Raji (cell line): ENCODE measurements around the gene PPP2R3A.

ENCODE experiments used
- POLR2A ChIP-seq: IDR thresholded peaks from 2 replicates; pipeline ENCODE4 v1.6.1; 2011; ENCODE audit warnings: low read depth, low read length, control low read depth; ENCODE audit not compliant: insufficient read depth

Gene PPP2R3A

DNA sequence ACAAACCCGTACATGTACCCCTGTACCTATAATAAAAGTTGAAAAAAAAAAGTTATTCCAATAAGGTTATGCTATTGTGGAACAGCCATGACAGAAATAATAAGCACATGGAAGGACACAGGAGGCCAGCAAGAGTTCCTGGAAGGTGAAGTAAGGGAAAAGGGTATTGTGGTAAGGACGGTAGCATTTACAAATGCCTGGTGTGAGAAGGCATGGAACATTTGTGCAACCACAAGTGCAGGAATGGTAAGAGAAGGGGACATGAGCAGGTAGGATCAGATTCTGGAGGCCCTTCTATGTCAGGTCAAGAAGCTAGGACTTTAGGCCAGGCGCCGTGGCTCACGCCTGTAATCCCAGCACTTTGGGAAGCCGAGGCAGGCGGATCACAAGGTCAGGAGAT, 82.5 kb downstream of the PPP2R3A start:
- no peak for TF ChIP-seq POLR2A

GRCh38 chr3:136050250-136050649, 84.7 kb downstream of the PPP2R3A start:
- TF ChIP-seq POLR2A = no peak

- no peak for TF ChIP-seq POLR2A
Observed at GRCh38 chr3:136055491-136055890, 90.0 kb downstream of the PPP2R3A start.

- no peak for TF ChIP-seq POLR2A
Observed at GRCh38 chr3:136067211-136067610, 101.7 kb downstream of the PPP2R3A start.

DNA sequence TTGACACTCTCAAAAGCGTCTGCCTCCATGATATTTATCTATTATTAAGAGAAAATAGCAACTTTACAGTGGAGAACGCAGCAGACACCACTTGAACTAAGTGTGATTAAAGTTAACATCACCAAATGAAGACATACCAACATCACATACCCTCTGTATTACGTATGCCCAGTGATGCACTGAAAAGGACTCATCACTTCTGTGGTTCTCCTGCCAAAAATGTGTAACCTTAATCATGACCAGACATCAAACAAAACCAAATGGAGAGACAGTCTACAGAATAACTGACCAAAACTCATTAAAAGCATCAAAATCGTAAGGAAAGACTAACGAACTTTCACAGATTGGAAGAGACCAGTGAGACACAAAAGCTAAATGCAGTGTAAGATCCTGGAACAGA, 103.2 kb downstream of the PPP2R3A start:
- TF ChIP-seq POLR2A = no peak

DNA sequence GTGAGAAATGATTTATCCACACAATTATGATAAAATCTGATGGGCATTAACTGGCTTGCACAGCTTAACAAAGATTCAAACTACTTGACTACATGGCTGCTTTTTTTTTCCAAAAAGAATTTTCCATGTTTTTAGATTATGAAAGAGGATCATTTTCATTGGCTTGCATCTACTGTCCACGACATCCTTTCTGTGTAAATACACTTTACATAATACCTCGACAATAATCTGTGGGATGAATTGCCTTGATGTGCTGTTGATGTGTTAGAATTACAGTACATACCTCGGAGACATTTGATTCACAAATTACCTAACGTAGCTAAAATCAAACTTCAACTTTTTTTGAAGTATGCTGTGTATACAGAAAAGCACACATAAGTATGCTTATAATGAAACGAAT, 104.4 kb downstream of the PPP2R3A start:
- no peak for TF ChIP-seq POLR2A

DNA sequence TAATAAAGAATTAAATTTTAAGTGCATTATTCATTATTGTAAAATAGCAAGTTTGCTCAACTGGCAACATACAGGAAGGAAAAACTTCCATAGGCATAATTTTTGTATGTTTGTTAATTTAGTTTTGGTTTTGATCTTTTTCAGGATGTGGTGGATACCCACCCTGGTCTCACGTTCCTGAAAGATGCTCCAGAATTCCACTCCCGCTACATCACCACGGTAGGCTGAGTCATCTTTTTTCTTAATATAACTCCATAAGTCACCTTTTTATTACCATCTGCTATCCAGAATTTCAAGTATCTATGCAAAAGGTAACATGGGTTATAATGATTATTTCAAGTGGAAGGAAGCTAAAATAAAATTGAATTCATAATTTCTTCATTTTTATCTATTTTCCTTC, 104.8 kb downstream of the PPP2R3A start:
- no peak for TF ChIP-seq POLR2A

DNA sequence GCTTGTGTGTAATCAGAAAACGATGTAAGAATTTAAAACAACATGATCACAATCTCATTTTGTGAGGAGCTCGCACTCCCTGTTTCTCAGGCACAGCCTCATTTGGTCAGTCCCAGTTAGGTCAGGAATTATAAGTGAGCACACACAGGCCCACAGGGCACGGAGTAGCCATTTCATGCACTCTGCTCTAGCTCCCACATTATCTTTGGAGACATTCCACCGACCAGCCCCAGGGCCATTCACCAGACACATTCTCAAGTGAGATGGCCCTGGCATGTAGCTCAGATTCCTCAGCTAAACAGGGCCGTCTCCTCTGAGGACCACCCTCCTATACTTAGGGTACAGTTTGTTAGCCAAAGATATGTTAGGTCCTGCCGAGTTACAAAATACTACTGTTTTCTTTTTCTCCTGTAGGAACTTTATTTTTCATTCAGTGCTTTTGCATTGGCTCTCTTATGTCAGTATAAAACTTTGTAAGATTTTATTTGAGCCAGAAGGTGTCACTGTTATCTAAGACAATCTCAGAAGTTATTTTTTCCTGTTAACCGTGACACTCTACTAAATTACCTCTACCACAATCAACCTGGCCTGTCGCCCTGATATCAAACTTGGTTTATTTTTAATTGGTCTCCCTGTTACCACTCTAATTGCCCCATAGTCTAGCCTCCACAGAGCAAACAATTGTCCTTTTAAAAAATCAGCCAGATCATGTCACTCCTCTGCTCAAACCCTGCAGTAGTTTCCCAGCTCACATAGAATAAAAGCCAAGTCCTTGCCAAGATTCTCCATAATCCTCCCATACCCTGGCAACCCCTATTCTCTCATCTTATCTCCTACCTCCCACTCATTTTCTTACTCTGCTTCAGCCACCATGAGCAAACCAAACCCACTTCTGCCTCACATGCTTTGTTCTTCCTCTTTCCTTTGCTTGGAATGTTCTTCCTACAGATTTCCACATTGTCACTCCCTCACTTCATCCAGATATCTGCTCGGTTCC, 105.7 kb downstream of the PPP2R3A start:
- TF ChIP-seq POLR2A = no peak

GRCh38 chr3:136074546-136075170, 109.1 kb downstream of the PPP2R3A start:
- TF ChIP-seq POLR2A = no peak

GRCh38 chr3:136075218-136075808, 109.8 kb downstream of the PPP2R3A start:
- no peak for TF ChIP-seq POLR2A

- TF ChIP-seq POLR2A = no peak
Observed at GRCh38 chr3:136075811-136076210, 110.3 kb downstream of the PPP2R3A start.

GRCh38 chr3:136078421-136079364, 113.2 kb downstream of the PPP2R3A start:
- TF ChIP-seq POLR2A = no peak

- TF ChIP-seq POLR2A = no peak
Observed at GRCh38 chr3:136093771-136094170, 128.2 kb downstream of the PPP2R3A start.

DNA sequence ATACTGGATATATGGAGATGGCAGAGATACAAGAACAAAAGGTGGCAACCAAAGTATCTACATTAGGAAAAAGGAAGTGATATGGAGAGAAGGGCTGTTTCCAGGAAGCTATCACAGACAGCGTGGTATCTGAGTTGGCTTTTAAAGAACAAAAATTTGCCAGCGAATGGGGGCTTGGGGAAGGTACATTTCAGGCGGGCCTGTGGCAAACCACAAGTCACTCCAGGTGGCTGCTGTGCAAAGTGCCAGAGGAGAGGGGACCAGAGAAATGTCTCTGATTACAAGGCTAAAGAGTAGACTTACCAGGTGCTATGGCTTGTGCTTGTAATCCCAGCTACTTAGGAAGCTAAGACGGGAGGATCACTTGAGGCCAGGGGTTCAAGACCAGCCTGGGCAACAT, 139.5 kb downstream of the PPP2R3A start:
- TF ChIP-seq POLR2A = no peak

GRCh38 chr3:136106101-136106500, 140.6 kb downstream of the PPP2R3A start:
- no peak for TF ChIP-seq POLR2A
